Muscle of leg (tissue), 16 donors: ENCODE measurements around the gene ARHGEF38. TPM values are rescaled to one million over a fixed set of nuclear protein-coding genes. Genes with fewer than 3 reads are reported as not detected.

Source experiments
- DNase-seq: peaks from one replicate; pipeline ENCODE4 v3.0.0; 2013
- H3K27ac ChIP-seq: one replicate; pipeline ENCODE4 v1.5.1; 2013; ENCODE audit warnings: mild to moderate bottlenecking, low read length, control low read depth
- H3K27me3 ChIP-seq: one replicate; pipeline ENCODE4 v1.6.1; 2013; ENCODE audit warnings: low read length; ENCODE audit not compliant: control insufficient read depth, insufficient read depth
- H3K36me3 ChIP-seq: one replicate; pipeline ENCODE4 v1.6.1; 2013; ENCODE audit warnings: low read length; ENCODE audit not compliant: control insufficient read depth, insufficient read depth
- H3K4me1 ChIP-seq: one replicate; pipeline ENCODE4 v1.6.1; 2013; ENCODE audit warnings: low read length; ENCODE audit not compliant: control insufficient read depth, insufficient read depth
- H3K4me3 ChIP-seq: one replicate; pipeline ENCODE4 v1.5.1; 2013; ENCODE audit warnings: low read length, control low read depth
- H3K9me3 ChIP-seq: replicated peaks from 2 replicates; pipeline ENCODE4 v1.6.1; 2013; ENCODE audit warnings: low read depth, low read length; ENCODE audit not compliant: control insufficient read depth
- WGBS: methylation state at CpG from one replicate; pipeline ENCODE4 v1.1.5; 2013; ENCODE audit warnings: missing lambda C conversion rate; ENCODE audit not compliant: insufficient coverage; 5-methylcytosine and 5-hydroxymethylcytosine counted together
- long read RNA-seq, 11 donors: transcript quantifications; one replicate each; lab custom pipeline, GENCODE V29; 2026
- polyA plus RNA-seq, 8 donors: library from polyadenylated mRNA; unstranded; fragments of 120-200 nt; gene quantifications; one replicate each; pipeline versions ENCODE4 v1.2.1 to v1.2.3, GENCODE V29; 2013; ENCODE audit warnings: inconsistent platforms in 1 of 8, low replicate concordance in 1 of 8; ENCODE audit not compliant: insufficient read length in 8 of 8, insufficient read depth in 1 of 8
- total RNA-seq: library from RNA; stranded (reverse); fragments of 120-200 nt; gene quantifications from one replicate; pipeline ENCODE4 v1.2.4, GENCODE V29; 2013

The ARHGEF38 gene
- total RNA-seq (not detected), polyA plus RNA-seq (1 to 10 TPM in 2 of 8 donors, under 1 TPM in 3, not detected in 3; 0.27 to 1.6 (median 0.86) TPM)
- long read RNA-seq, donor 1: 0 reads
- long read RNA-seq, donor 2: 0 reads
- long read RNA-seq, donor 3: 0 reads
- long read RNA-seq, donor 4: 0 reads
- long read RNA-seq, donor 5: 0 reads
- long read RNA-seq, donor 6: 0 reads
- long read RNA-seq, donor 7, partial matches to known transcripts: 16 of 22 reads
- long read RNA-seq, donor 7, other reads (novel, unspliced or antisense): 6 of 22 reads
- long read RNA-seq, donor 8: 0 reads
- long read RNA-seq, donor 9: 0 reads
- long read RNA-seq, donor 10: 0 reads
- long read RNA-seq, donor 11: 0 reads

- H3K9me3 ChIP-seq: no peaks in the 10 kb centered on the region
- no peak within 1 kb of the TSS for H3K27ac ChIP-seq
- H3K4me3 ChIP-seq: no peak within 1 kb of the TSS
Observed at GRCh38 chr4:105551965-105552746, at the start of gene ARHGEF38. ARHGEF38 (plus strand) TSS chr4:105552620; CDS start chr4:105552766, 146 bp downstream.

GRCh38 chr4:105503484-105503883 lies 48.9 kb upstream of the ARHGEF38 start:
- Histone ChIP-seq H3K27me3 (no peaks in the 10 kb centered on the region), H3K9me3 (no peaks in the 10 kb centered on the region), H3K36me3 (no peaks in the 10 kb centered on the region), H3K27ac (no peak overlapping the region), H3K4me1 (no peaks in the 10 kb centered on the region), H3K4me3 (no peak overlapping the region)
- no CpG with 5 or more reads among the region's 2 CpGs for WGBS
- DNase-seq: no peak

More at GRCh38 chr4:105551965-105552746, at the start of gene ARHGEF38:
- Histone ChIP-seq H3K27me3 (no peaks in the 10 kb centered on the region), H3K36me3 (no peaks in the 10 kb centered on the region), H3K4me1 (no peaks in the 10 kb centered on the region)
- DNase-seq: peak; percentile 5
- WGBS: 22% methylated on average over 7 of the region's 11 CpGs

GRCh38 chr4:105504744-105505143 lies 47.7 kb upstream of the ARHGEF38 start:
- Histone ChIP-seq H3K27me3 (no peaks in the 10 kb centered on the region), H3K27ac (no peak overlapping the region), H3K4me3 (no peak overlapping the region), H3K4me1 (no peaks in the 10 kb centered on the region), H3K36me3 (no peaks in the 10 kb centered on the region), H3K9me3 (no peaks in the 10 kb centered on the region)
- peak; percentile 0 for DNase-seq
- no CpG with 5 or more reads among the region's 2 CpGs for WGBS

- no CpG with 5 or more reads among the region's 1 CpG for WGBS
- Histone ChIP-seq H3K9me3 (no peaks in the 10 kb centered on the region), H3K4me1 (no peaks in the 10 kb centered on the region), H3K27me3 (no peaks in the 10 kb centered on the region), H3K4me3 (no peak overlapping the region), H3K36me3 (no peaks in the 10 kb centered on the region), H3K27ac (no peak overlapping the region)
- DNase-seq: peak; percentile 1
Observed at GRCh38 chr4:105509291-105509690, 43.1 kb upstream of the ARHGEF38 start.

GRCh38 chr4:105509714-105510113 lies 42.7 kb upstream of the ARHGEF38 start:
- no CpG with 5 or more reads among the region's 1 CpG for WGBS

GRCh38 chr4:105510245-105510644 lies 42.2 kb upstream of the ARHGEF38 start:
- Histone ChIP-seq H3K36me3 (no peaks in the 10 kb centered on the region), H3K27ac (no peak overlapping the region), H3K27me3 (no peaks in the 10 kb centered on the region), H3K4me1 (no peaks in the 10 kb centered on the region), H3K9me3 (no peaks in the 10 kb centered on the region), H3K4me3 (no peak overlapping the region)
- 83% methylated on average over 1 of the region's 2 CpGs for WGBS
- no peak for DNase-seq

More at GRCh38 chr4:105509714-105510113, 42.7 kb upstream of the ARHGEF38 start:
- Histone ChIP-seq H3K27me3 (no peaks in the 10 kb centered on the region), H3K4me1 (no peaks in the 10 kb centered on the region), H3K27ac (no peak overlapping the region), H3K9me3 (no peaks in the 10 kb centered on the region), H3K36me3 (no peaks in the 10 kb centered on the region), H3K4me3 (no peak overlapping the region)
- no peak for DNase-seq

GRCh38 chr4:105520819-105521790 lies 31.3 kb upstream of the ARHGEF38 start:
- Histone ChIP-seq H3K4me3 (no peak overlapping the region), H3K27ac (no peak overlapping the region), H3K27me3 (no peaks in the 10 kb centered on the region), H3K4me1 (no peaks in the 10 kb centered on the region), H3K9me3 (no peaks in the 10 kb centered on the region), H3K36me3 (no peaks in the 10 kb centered on the region)
- DNase-seq: peak; percentile 52
- no CpG with 5 or more reads among the region's 3 CpGs for WGBS

GRCh38 chr4:105526656-105527055 lies 25.8 kb upstream of the ARHGEF38 start:
- no peaks in the 10 kb centered on the region for H3K36me3 ChIP-seq
- no peak for DNase-seq
- no peaks in the 10 kb centered on the region for H3K27me3 ChIP-seq
- WGBS: 88% methylated on average over 10 of the region's 15 CpGs
- H3K4me1 ChIP-seq: no peaks in the 10 kb centered on the region
- H3K9me3 ChIP-seq: no peaks in the 10 kb centered on the region
- H3K4me3 ChIP-seq: no peak overlapping the region
- H3K27ac ChIP-seq: no peak overlapping the region

- 82% methylated on average over 4 of the region's 8 CpGs for WGBS
- no peak for DNase-seq
- H3K27ac ChIP-seq: no peak overlapping the region
- no peaks in the 10 kb centered on the region for H3K36me3 ChIP-seq
- no peak overlapping the region for H3K4me3 ChIP-seq
- H3K9me3 ChIP-seq: no peaks in the 10 kb centered on the region
- H3K4me1 ChIP-seq: no peaks in the 10 kb centered on the region
- no peaks in the 10 kb centered on the region for H3K27me3 ChIP-seq
Observed at GRCh38 chr4:105527081-105527480, 25.3 kb upstream of the ARHGEF38 start.
